Testis (tissue), 2 donors: ENCODE measurements around the gene OTOG.

Experiments
- CTCF ChIP-seq, 3 experiments: fragments of 450-650 bp in 2 of 3; fragments of 200-600 bp in 1 of 3; sonication (generic) in 1 of 3; IDR thresholded peaks; one replicate each; pipeline ENCODE4 v1.5.1; 2016 to 2019; ENCODE audit warnings: antibody characterized with exemption in 3 of 3, mild to moderate bottlenecking in 2 of 3, moderate library complexity in 1 of 3
- POLR2A ChIP-seq: fragments of 450-650 bp; IDR thresholded peaks from one replicate; pipeline ENCODE4 v1.6.1; 2017; ENCODE audit warnings: antibody characterized with exemption, mild to moderate bottlenecking, moderate library complexity

GRCh38 chr11:17631702-17632365 is 84.8 kb downstream of the OTOG start:
- TF ChIP-seq POLR2A (no peak), CTCF (IDR thresholded peaks at IDR 0.05) (no peak)
